ENCODE data around the gene NEU2. TPM values are rescaled to one million over a fixed set of nuclear protein-coding genes. Genes with fewer than 3 reads are reported as not detected.

Gene NEU2
- total and polyA plus RNA-seq, 10 of the 15 experiments (the other 5 are each of a cell fraction or from before 2014, with no cell fraction given), result not detected

- TF ChIP-seq NFIC (IDR thresholded peaks at IDR 0.05; ENCODE audit: low read depth, low read length), result no peak
- TF ChIP-seq PKNOX1 (IDR thresholded peaks at IDR 0.05), result no peak
- TF ChIP-seq CTCF (IDR thresholded peaks at IDR 0.05 in 2 of 3, conservative IDR thresholded peaks at IDR 0.05 in 1 of 3; ENCODE audit: control insufficient read depth in 2 of 3, extremely low read depth in 1 of 3, insufficient read depth in 1 of 3, low read depth in 3 of 3, low read length in 3 of 3), result no peak
- TF ChIP-seq EP300 (IDR thresholded peaks at IDR 0.05; ENCODE audit: borderline replicate concordance in 1 of 2, control insufficient read depth in 1 of 2, low read depth in 2 of 2, low read length in 2 of 2), result no peak
- TF ChIP-seq GATAD2B (conservative IDR thresholded peaks at IDR 0.05; ENCODE audit: low read depth), result no peak
- TF ChIP-seq SP1 (IDR thresholded peaks at IDR 0.05; ENCODE audit: low read depth, low read length), result no peak
- Histone ChIP-seq H3K27me3 (replicated peaks in 1 of 2; ENCODE audit: control insufficient read depth in 2 of 2, insufficient read depth in 2 of 2, low read length in 1 of 2) (no peaks in the 10 kb centered on the region; a peak in 2 of 4 replicates), H4K20me1 (ENCODE audit: control insufficient read depth, insufficient read depth) (no peaks in the 10 kb centered on the region), H3K4me2 (ENCODE audit: control insufficient read depth, insufficient read depth) (no peak overlapping the region), H3K9me3 (replicated peaks; ENCODE audit: control insufficient read depth, insufficient read depth, low read length) (no peaks in the 10 kb centered on the region), H3K36me3 (ENCODE audit: control insufficient read depth in 2 of 2, insufficient read depth in 2 of 2, low read length in 1 of 2) (no peaks in the 10 kb centered on the region), H3K79me2 (ENCODE audit: control insufficient read depth, insufficient read depth, low read length) (no peaks in the 10 kb centered on the region), H3K4me3 (no peak overlapping the region), H3K4me1 (ENCODE audit: control insufficient read depth, insufficient read depth, low read length) (no peaks in the 10 kb centered on the region), H3K9ac (ENCODE audit: control insufficient read depth, insufficient read depth, low read length) (no peak overlapping the region), H3K27ac (ENCODE audit: control insufficient read depth, insufficient read depth) (no peak overlapping the region), H2AFZ (ENCODE audit: control insufficient read depth, low read depth, low read length) (no peak overlapping the region)
- FAIRE-seq (no peak), DNase-seq (ENCODE audit: low read depth, low spot score) (no peak), ATAC-seq (no peak)
- WGBS (ENCODE audit: insufficient coverage, insufficient replicate concordance, low lambda C conversion rate, missing lambda C conversion rate), result 0% methylated on average over 2 of the region's 2 CpGs
- BruUV-seq (replicated peaks), result no TSS peak
- POLR2A ChIA-PET, result no interaction called here
- in situ Hi-C loops (cut with MboI) (no loop called here), intact Hi-C loops (cut with micrococcal nuclease; ENCODE audit: unreplicated experiment) (no loop called here)
- SMC1A ChIA-PET (ENCODE audit: uncharacterized antibody, unreplicated experiment), result no interaction called here
- RAD21 ChIA-PET (ENCODE audit: unreplicated experiment), result no interaction called here
- CTCF ChIA-PET, result interaction anchor here (1.6 kb wide), 1 partner anchor 126 kb away, joined by 3 read pairs; no protein-coding TSS in a partner anchor
These were observed 46.3 kb upstream of the NEU2 start for GRCh38 chr2:232986155-232986554.
